Memory B cell (primary cell): ENCODE results near the gene GFOD1.

ENCODE experiments used
- ATAC-seq: fragments of 150-1000 bp; cut with Tn5 transposase; 2 replicates; pipeline ENCODE4 v1.10.0; 2021; ENCODE audit warnings: low read depth, mild to moderate bottlenecking, moderate library complexity
- DNase-seq, 2 donors: peaks; one replicate each; pipeline ENCODE4 v3.0.0; 2022; ENCODE audit warnings: low spot score in 2 of 2
- H3K27ac Mint-ChIP-seq: one replicate; pipeline ENCODE4 v1.8.0; 2022; ENCODE audit warnings: mild to moderate bottlenecking, moderate library complexity, mixed read lengths
- H3K27me3 Mint-ChIP-seq: one replicate; pipeline ENCODE4 v1.8.0; 2022; ENCODE audit warnings: mixed read lengths
- H3K36me3 Mint-ChIP-seq: one replicate; pipeline ENCODE4 v1.8.0; 2022; ENCODE audit warnings: mild to moderate bottlenecking, mixed read lengths
- H3K4me1 Mint-ChIP-seq: one replicate; pipeline ENCODE4 v1.8.0; 2022; ENCODE audit warnings: mixed read lengths
- H3K4me3 Mint-ChIP-seq: one replicate; pipeline ENCODE4 v1.8.0; 2022; ENCODE audit warnings: mild to moderate bottlenecking, moderate library complexity, mixed read lengths
- H3K9me3 Mint-ChIP-seq: one replicate; pipeline ENCODE4 v1.8.0; 2022; ENCODE audit warnings: mixed read lengths

GFOD1 gene

DNA sequence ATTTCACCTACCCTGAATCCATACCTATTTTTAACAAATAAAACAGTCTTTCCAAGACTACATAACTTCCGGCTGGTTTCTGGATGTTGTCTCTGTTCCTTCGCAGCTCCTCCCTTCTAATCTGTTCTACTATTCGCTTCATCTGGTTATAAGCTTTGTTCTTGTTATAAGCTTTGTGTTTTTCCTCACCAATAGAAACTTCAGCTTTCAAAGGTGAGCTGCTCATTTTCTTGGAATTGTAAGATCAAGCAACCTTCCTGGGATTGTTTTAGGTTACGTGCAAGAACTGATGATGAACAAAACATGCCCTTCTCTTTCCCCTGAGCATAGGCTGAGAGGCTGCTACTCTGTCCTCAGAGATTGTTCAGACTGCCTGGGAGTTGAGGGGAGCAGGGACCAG, 2.1 kb downstream of the GFOD1 start:
- peaks cover 38% of the 10 kb centered on the region for H3K4me1 Mint-ChIP-seq
- no peak for ATAC-seq
- H3K9me3 Mint-ChIP-seq, result no peaks in the 10 kb centered on the region
- peak overlapping the region; percentile 89 for H3K27ac Mint-ChIP-seq
- peaks cover 5% of the 10 kb centered on the region for H3K36me3 Mint-ChIP-seq
- DNase-seq, result no peak
- H3K27me3 Mint-ChIP-seq, result no peaks in the 10 kb centered on the region
- peak overlapping the region; percentile 95 for H3K4me3 Mint-ChIP-seq

DNA sequence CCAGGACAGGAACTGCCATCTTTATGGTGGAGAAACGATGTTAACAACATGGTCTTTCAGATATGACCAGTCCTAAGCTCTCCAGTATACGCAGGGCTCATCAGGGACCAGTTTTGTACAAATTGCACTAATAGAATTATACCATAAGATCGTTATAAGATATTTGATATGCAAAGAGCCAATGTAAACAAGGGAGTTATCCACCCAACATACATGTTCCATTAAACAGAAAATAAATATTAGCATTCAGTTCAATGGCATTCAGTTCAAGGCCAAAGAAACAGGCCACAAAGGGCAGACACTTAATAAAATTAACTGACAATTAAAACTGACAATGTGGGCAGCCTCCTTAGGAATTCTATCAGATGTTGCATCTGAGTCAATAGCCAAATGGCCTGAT, 2.6 kb downstream of the GFOD1 start:
- Mint-ChIP-seq H3K4me1 (peaks cover 38% of the 10 kb centered on the region), H3K9me3 (no peaks in the 10 kb centered on the region), H3K27ac (peak overlapping the region; percentile 82), H3K27me3 (no peaks in the 10 kb centered on the region), H3K36me3 (peaks cover 5% of the 10 kb centered on the region), H3K4me3 (peak overlapping the region; percentile 72)
- ATAC-seq (no peak), DNase-seq (no peak)

DNA sequence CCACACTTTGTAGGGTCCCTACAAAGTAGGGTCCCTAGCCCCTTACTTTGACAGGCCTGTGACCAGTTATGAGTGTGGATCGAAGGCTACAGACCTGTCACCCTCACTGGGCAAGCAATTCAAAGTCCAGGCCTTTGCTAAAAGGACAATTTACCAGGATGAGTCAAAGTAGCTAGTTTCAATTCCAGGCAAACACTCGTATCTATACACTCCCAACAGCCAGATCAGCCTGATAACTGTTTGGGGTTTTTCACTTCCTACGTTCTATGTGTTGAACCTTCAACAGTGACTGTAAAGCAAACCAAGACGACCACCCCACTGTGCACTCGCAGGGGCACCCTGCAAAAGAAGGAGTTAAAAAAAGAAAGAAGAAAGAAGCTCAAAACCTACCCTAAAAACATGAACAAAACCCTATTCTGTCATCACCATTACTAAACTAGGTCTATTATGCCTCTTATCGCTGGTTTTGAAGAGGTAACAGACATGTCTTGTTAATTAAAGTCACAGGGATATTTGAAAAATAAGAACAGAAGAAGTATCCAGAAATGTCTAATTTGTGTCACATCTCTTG, 3.2 kb downstream of the GFOD1 start:
- H3K4me1 Mint-ChIP-seq, result peaks cover 42% of the 10 kb centered on the region
- peak overlapping the region; percentile 82 for H3K27ac Mint-ChIP-seq
- ATAC-seq (no peak), DNase-seq (no peak)
- H3K9me3 Mint-ChIP-seq, result no peaks in the 10 kb centered on the region
- peak overlapping the region; percentile 72 for H3K4me3 Mint-ChIP-seq
- H3K36me3 Mint-ChIP-seq, result peaks cover 5% of the 10 kb centered on the region
- H3K27me3 Mint-ChIP-seq, result no peaks in the 10 kb centered on the region

DNA sequence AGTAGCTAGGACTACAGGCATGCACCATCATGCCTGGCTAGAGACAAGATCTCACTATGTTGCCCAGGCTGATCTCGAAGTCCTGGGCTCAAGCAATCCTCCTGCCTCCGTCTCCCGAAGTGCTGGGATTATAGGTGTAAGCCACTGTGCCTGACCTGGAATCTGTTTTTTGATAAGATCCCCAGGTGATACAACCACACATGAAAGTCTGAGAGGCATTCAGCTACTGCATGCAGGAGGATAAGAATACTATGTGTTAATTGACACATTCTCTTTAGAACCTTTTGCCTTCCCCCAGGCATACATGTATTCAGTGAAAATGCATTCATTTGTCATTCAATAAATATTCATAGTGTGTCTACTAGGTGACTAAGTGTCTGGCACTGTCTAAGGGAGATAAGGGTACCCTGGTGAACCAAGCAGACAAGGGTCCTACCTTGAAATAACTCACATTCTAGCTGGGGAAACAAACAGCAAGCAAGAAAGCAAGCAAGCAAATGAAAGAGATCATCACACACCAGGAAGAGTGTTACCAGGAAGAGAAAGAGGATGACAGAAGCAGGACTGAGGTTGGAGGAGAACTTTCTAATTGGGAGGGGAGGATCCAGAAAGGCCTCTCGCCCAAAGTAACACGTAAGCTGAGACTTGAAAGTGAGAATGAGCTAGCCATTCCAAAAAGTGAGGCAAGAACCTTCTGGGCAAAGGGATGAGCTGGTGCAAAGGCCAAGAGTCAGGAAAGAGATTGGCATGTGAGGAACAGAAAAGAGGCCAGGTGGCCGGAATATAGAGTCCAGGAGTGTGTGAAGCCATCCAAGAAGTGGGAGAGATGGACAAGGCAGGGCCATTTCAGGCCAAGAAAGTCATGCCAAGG, 6.5 kb downstream of the GFOD1 start:
- H3K9me3 Mint-ChIP-seq, result no peaks in the 10 kb centered on the region
- peaks cover 40% of the 10 kb centered on the region for H3K4me1 Mint-ChIP-seq
- H3K4me3 Mint-ChIP-seq, result no peak overlapping the region
- ATAC-seq, result no peak
- H3K27ac Mint-ChIP-seq, result peak overlapping the region; percentile 62
- H3K27me3 Mint-ChIP-seq, result no peaks in the 10 kb centered on the region
- DNase-seq, result no peak
- H3K36me3 Mint-ChIP-seq, result peaks cover 14% of the 10 kb centered on the region

DNA sequence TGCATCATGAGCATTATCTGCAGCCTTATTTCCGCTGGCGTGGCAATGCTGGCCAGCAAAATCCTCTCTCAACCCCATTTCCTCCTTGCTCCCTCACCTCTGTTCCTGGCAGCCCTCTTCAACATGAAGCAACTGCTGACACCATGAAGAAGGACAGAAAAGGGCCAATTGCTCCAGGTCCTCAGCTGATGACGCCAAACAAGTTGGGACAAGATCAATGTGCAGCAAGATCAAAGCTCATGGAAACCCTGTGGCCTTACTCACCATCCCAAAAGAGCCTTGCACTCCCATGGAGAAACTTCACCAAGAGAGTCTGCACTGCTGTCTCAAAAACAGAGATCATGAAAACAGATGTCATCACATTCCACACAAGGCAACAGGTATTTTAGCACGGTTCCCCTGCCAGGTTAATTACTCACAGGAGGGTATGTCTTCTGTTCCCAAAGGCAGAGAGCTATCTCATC, 7.4 kb downstream of the GFOD1 start:
- H3K27ac Mint-ChIP-seq, result no peak overlapping the region

DNA sequence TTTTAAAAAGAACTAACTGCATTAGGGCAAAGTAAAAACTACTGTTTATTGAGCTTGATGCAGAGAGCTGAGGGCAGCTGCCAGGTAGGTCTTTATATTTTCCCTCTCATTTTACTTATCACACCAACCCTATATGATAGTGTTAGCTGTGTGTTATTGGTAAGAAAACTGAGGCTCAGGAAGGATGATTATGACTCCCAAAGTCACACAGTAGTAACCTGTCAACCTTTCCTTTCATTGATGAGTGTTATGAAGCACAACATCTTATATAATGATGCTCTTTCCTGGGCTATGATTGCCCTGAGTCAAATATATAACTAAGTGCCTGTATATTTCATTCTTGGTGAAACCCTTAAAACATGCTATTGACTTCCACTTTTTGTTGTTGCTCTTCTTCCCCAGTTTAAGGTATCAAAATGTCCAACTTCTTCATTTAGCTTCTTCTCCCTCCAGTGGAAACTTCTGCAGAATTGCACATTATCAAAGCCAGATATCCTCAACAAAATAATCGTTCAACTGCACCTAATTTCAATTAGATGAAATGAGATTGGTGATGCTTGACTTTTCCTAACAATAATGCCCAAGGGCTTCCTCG, 8.1 kb downstream of the GFOD1 start:
- peaks cover 35% of the 10 kb centered on the region for H3K4me1 Mint-ChIP-seq
- H3K9me3 Mint-ChIP-seq, result no peaks in the 10 kb centered on the region
- peak overlapping the region; percentile 42 for H3K27ac Mint-ChIP-seq
- peaks cover 14% of the 10 kb centered on the region for H3K36me3 Mint-ChIP-seq
- no peak for DNase-seq
- no peak for ATAC-seq
- no peaks in the 10 kb centered on the region for H3K27me3 Mint-ChIP-seq
- H3K4me3 Mint-ChIP-seq, result peak overlapping the region; percentile 2

More for the DNA sequence above, 7.4 kb downstream of the GFOD1 start:
- no peak for ATAC-seq
- DNase-seq, result no peak
- Mint-ChIP-seq H3K4me1 (peaks cover 34% of the 10 kb centered on the region), H3K27me3 (no peaks in the 10 kb centered on the region), H3K4me3 (no peak overlapping the region), H3K9me3 (no peaks in the 10 kb centered on the region), H3K36me3 (peaks cover 14% of the 10 kb centered on the region)

DNA sequence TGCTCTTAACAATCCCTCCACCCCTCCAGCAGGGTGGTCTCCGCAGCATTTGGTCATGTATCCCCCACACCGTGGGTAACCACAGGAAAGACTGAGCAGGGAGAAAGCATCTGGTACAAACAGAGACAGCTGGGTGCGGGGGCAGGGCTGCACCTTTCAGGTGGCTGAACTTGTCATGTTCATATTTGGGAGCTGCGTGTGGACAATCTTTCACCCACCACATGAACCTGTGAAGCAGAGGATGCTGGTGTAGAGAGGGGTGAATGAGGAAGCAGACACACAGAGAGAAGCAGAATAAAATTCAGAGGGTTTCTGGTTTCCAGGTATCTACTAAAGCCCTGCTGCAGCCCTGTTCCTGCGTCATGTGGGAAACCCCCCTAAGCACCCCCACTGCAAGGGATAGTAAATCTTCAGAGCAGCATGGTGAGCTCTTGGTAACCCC, 8.9 kb downstream of the GFOD1 start:
- no peaks in the 10 kb centered on the region for H3K27me3 Mint-ChIP-seq
- ATAC-seq (peak; percentile 84), DNase-seq (no peak)
- H3K36me3 Mint-ChIP-seq, result peaks cover 14% of the 10 kb centered on the region
- no peaks in the 10 kb centered on the region for H3K9me3 Mint-ChIP-seq
- no peak overlapping the region for H3K27ac Mint-ChIP-seq
- peaks cover 28% of the 10 kb centered on the region for H3K4me1 Mint-ChIP-seq
- no peak overlapping the region for H3K4me3 Mint-ChIP-seq

DNA sequence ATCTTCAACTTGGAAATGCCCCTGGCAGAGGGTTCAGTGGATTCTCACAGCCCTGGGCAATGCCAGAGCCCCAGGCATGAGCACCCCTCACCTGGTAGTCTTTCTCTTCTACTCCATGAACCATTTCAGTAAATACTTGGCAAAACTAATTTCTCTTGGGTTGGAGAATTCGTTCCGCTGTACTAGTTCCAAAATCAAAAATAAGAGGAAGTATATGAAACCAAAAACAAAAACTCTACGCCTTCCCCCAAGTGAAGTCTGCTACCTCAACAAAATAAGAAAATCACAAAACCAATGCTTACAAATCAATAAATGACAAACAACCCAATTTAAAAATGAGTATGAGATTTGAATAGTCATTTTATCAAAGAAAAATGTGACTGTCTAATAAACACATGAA, 12.6 kb downstream of the GFOD1 start:
- H3K27ac Mint-ChIP-seq, result peak overlapping the region; percentile 5
- peak overlapping the region; percentile 19 for H3K4me3 Mint-ChIP-seq
- peaks cover 35% of the 10 kb centered on the region for H3K4me1 Mint-ChIP-seq
- ATAC-seq (peak; percentile 50), DNase-seq (no peak)
- no peaks in the 10 kb centered on the region for H3K27me3 Mint-ChIP-seq
- no peaks in the 10 kb centered on the region for H3K9me3 Mint-ChIP-seq
- peaks cover 16% of the 10 kb centered on the region for H3K36me3 Mint-ChIP-seq

DNA sequence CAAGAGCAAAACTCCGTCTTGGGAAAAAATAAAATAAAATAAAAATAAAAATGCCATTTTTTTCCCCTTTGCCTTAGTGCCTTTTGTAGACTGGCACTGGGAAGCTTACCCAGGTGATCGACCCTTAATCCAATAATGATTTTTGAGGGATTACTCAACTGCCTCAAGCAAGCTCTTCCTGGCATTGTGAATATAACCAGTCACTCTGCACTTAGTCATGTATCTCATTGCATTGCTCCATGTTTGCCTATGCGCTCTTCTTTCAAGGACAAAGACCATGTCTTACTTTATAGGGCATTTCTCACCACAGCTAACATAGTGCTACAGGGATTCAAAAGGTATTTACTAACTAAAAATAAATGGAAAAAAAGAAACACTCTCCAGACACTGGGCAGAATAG, 13.0 kb downstream of the GFOD1 start:
- Mint-ChIP-seq H3K27me3 (no peaks in the 10 kb centered on the region), H3K9me3 (no peaks in the 10 kb centered on the region), H3K36me3 (peaks cover 20% of the 10 kb centered on the region), H3K27ac (peak overlapping the region; percentile 5), H3K4me3 (peak overlapping the region; percentile 19), H3K4me1 (peaks cover 35% of the 10 kb centered on the region)
- DNase-seq (no peak), ATAC-seq (no peak)

DNA sequence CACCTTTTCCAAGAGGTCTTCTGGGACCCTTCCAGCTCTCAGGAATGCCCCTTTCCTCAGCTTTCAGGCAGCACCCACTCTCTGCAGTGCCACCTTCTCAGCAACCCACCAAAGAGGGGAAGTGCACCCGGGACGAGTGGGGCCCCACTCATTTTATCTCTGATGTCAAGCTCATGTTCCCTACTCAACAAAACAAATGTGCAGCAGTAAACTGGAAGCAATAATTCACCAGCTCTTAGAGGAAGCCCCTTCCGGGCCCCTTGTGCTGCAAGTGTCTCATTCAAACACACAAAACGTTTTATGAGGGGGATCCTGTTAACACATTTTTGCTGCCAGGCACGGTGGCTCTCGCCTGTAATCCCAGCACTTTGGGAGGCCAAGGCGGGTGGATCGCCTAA, 13.6 kb downstream of the GFOD1 start:
- Mint-ChIP-seq H3K27me3 (no peaks in the 10 kb centered on the region), H3K9me3 (no peaks in the 10 kb centered on the region), H3K4me1 (peaks cover 34% of the 10 kb centered on the region), H3K36me3 (peaks cover 25% of the 10 kb centered on the region), H3K27ac (no peak overlapping the region), H3K4me3 (no peak overlapping the region)
- ATAC-seq, result no peak
- no peak for DNase-seq

DNA sequence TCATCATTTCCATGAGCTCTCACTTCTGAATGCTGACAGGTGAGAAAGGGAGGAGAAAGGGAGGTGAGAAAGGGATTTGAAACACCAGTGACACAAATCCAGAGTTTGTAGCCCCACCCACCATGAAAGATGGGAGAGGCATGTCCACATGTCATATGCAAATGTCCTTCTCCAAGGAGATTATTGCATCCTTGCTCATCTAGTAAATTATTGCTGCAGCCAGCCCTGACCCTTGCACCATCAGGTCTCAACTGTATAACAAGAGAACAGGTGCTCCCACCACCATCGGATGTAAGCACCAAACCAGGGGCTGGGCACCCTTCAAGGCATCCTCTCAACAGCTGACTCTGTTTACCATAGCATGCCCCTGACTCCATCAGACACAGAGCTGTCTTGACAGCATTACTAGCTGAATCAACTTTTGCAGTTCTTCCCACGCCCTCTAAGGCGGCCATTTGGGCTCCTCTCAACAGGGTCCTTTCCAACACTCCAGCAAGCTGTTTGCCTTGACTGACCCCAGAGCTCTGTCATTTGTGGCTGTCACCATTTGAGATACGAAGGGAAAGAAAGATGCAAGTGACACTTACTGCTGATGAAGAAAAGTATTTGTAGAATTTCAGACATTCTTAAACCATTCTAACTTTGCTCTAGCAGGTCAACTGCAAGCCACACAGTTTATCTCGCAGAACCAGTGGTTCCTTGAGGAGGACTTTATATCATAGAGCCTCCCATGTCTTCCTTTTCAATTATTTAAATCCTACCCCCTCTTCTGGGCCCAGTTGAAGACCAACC, 14.2 kb downstream of the GFOD1 start:
- Mint-ChIP-seq H3K27ac (no peak overlapping the region), H3K27me3 (no peaks in the 10 kb centered on the region), H3K36me3 (peaks cover 29% of the 10 kb centered on the region), H3K4me3 (no peak overlapping the region), H3K9me3 (no peaks in the 10 kb centered on the region), H3K4me1 (peaks cover 28% of the 10 kb centered on the region)
- no peak for DNase-seq
- ATAC-seq, result no peak

DNA sequence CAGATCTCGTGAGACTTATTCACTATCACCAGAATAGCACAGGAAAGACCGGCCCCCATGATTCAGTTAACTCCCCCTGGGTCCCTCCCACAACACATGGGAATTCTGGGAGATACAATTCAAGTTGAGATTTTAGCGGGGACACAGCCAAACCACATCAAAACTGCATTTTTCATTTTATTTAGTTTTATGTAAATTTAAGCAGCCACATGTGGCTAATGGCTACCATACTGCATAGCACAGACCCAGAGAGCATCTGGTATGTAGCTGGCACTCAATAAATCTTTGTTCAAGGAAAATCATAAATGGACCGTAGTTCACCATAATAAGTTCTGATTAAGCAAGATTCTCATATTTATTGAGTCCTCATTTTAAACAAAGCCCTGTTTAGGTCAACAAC, 15.3 kb downstream of the GFOD1 start:
- Mint-ChIP-seq H3K4me1 (peaks cover 28% of the 10 kb centered on the region), H3K27ac (no peak overlapping the region), H3K27me3 (no peaks in the 10 kb centered on the region), H3K36me3 (peaks cover 27% of the 10 kb centered on the region), H3K9me3 (no peaks in the 10 kb centered on the region), H3K4me3 (no peak overlapping the region)
- no peak for ATAC-seq
- DNase-seq, result no peak

DNA sequence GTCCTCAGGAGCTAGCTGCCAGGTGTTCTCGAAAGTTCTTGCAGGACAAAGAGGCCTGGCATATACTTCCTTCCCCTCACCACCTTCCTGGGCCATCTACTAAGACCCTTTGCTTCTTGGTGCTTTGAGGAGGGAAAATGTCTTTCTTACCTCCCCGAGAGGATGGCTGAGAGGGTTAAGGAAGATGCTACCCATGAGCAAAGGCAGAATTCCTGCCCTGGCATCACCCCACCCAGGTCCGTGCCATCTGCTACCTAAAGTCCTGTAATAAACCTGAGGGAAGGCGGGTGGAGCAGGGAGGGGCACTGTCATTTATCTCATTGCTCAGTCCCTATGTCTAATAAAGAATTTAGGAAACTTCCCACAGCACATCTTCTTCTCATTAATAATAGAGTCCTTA, 16.2 kb downstream of the GFOD1 start:
- Mint-ChIP-seq H3K4me3 (no peak overlapping the region), H3K27me3 (no peaks in the 10 kb centered on the region), H3K36me3 (peaks cover 24% of the 10 kb centered on the region), H3K9me3 (no peaks in the 10 kb centered on the region), H3K4me1 (peaks cover 35% of the 10 kb centered on the region), H3K27ac (no peak overlapping the region)
- no peak for ATAC-seq
- DNase-seq, result no peak
